Activated CD4-positive, alpha-beta T cell treated with anti-CD3 and anti-CD28 coated beads, Interleukin-2, amount 50 U/mL, for 16 hours (primary cell): ENCODE results near the gene DCP2.

Experiments
- DNase-seq: peaks from one replicate; pipeline ENCODE4 v3.0.0-alpha.2; 2020

The DCP2 gene

GRCh38 chr5:113047733-113048652, 71.4 kb downstream of the DCP2 start:
- DNase-seq, result no peak

DNA sequence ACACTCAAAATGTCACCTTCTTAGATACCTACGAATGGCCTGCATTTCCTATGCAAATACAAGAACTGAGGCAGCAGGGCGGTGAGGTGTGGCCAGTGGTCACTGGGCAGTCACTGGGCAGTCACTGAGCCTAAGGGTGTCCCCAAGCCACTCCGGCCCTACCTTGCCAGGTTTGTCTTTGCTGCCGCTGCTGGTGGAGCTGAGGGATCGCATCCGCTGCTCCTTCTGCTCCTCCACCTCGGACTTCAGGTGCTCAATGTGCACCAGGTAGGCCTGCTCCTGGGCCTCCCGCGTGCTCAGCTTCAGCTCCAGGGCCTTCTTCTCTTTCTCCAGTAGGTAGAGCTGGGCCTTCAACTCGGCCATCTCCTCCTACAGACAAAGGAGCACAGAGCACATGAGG, 72.3 kb downstream of the DCP2 start:
- no peak for DNase-seq

GRCh38 chr5:113050721-113051382, 74.3 kb downstream of the DCP2 start:
- peak; percentile 83 for DNase-seq

DNA sequence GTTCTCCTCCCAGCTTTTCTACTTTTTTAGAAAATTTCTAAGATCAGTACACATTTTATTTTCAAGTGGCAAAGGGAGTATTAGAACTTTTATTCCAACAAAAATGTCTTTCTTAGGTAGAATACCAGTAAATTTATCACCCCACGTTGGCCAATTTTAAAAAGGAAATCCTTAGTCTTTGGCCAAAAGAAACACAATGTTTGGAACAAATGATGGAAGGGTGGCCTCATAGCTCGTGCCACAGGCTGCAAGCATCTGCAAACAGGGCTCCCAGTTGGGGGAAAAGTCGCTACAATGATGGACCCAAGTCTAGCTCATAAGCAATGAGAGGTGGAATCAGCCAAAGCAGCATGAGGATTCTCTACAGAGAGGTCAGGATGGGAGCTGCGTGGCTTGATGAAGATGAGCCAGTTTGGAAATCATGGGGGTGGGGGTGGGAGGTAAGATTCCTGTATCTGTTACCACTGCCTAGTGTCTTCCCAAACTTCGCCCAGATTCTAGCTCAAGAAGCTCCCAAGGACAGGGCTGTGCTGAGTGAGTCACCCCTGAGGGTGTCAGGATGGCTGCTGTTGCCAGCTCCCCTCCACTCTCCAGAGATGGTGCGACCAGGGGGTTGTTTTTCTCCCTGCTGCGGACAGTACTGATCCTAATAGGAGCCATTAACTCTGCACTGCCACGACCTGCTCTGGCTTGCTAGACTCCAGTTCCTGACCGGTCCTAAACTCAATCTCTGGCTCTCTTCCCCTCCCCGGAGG, 75.6 kb downstream of the DCP2 start:
- DNase-seq, result no peak

DNA sequence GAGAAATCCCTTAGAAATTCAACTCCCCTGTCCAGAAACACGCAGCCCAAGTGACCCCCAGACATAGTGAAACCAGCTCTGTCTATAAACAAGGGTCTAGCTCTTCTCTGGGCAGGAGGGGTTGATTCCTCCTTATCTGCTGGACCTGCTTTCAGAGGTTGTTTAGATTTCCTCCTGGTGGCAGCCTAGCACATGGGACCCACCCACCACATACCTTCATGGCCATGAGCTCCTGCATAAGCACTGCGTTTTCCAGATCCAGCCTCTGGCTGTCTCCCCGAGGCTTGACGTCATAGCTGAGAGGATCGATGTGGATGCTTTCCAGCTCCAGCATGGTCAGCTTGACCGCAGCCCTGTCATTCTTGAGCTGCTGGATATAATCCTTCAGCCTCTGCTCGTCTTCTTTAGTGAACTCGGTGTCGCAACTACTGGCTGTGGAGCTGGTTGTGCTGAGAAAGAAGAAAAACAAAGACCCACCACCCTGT, 77.0 kb downstream of the DCP2 start:
- no peak for DNase-seq

GRCh38 chr5:113054899-113055298, 78.3 kb downstream of the DCP2 start:
- DNase-seq, result no peak

DNA sequence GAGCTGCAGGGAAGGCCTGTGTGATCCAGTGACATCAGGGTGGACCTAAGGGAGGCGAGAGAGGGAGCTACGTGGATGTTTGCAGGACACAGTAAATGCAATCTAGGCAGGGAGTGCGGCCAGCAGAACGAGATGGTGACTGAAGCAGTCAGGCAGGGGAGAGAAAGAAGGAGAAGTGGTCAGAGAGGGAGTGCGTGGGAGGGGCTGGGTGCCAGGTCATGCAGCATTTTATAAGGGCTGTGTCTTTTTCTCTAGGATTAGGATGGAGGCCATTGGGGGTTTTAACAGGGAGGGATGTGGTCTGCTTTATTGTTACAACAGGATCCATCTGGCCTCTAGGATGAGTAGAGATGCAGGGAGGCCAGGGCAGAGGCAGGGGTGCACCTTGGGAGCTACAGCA, 80.4 kb downstream of the DCP2 start:
- no peak for DNase-seq

DNA sequence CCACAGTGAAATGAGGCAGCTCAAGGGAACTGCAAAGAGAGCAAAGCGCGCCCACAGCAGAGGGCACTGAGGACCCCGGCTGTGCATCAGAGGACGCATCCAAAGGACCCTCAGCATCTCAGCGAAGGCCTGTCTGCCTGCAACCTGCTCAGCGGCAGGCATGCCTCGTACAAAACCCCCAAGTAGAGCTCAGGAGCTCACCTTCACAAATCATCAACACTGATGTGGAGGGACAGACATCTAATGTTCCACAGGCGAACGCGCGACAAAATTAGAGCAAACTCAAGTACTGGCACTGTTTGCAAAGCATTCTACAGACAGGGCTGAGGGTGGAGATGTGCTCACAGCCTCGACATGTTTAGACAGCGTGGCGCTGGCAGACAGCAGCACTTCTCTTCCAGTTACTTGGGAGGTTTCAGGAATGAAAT, 81.0 kb downstream of the DCP2 start:
- DNase-seq, result no peak

DNA sequence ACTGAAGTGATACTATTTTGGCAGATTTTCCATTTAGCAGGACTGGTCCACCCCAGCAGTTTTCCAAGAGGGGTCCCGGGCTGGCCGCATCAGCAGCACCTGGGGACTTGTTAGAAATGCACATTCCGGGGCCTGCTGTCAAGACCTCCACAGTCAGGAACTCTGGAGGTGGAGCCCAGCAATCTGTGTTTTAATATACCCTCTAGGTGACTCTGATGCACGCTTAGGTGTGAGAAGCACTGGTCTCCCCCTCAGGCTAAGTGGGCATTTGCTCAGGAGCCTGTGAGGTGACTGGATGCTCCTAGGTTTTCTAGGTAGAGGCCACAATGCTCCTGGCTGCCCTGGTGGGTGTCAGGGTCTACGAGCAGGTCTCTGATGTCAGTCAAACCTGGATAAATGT, 81.7 kb downstream of the DCP2 start:
- DNase-seq, result no peak

DNA sequence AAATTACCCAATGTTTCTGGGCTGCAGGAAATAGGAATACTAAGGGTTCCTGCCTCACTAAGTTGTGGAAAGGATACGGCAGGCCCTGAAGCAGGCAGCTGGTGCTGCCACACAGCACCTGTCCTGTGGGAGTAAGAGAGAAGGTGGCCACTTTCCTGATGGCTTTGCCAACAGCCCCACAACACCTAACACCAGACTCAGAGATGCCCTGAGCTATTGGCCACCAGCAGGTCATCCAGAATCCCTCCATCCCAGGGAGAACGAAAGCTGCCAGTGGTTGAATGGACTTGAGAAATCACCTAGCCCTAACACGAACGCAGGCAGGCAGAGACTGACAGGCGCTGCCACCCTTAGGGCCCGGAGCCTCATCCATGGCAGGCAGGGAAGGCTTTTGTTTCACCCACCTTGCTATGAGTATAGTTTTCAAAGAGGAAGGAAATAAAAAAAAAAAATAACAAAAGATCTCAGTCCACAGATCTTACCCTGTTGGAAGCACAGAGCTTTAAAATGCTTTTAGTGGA, 82.2 kb downstream of the DCP2 start:
- DNase-seq, result no peak

GRCh38 chr5:113059232-113060040, 82.8 kb downstream of the DCP2 start:
- DNase-seq, result no peak

GRCh38 chr5:113060408-113061025, 83.9 kb downstream of the DCP2 start:
- no peak for DNase-seq

- DNase-seq, result peak; percentile 75
These were observed 85.5 kb downstream of the DCP2 start for GRCh38 chr5:113061846-113062780.

GRCh38 chr5:113062869-113063508, 86.4 kb downstream of the DCP2 start:
- DNase-seq, result peak; percentile 76

GRCh38 chr5:113063927-113064326, 87.3 kb downstream of the DCP2 start:
- DNase-seq, result no peak

DNA sequence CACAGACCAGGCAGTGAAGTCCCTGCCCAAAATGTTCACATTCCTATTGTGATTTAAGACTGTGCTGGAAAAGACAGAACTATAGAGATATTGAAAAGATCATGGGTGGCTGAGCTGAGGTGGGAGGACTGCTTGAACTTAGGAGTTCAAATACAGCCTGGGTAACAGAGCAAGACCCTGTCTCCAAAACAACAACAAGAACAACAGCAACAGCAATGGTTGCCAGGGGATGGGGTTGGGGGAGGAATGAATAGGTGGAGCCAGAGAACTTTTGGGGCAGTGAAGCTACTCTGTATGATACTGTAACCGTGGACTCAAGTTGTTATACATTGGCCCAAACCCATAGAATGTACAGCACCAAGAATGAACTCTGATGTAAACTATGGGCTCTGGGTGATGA, 88.2 kb downstream of the DCP2 start:
- no peak for DNase-seq

GRCh38 chr5:113065626-113066025, 89.0 kb downstream of the DCP2 start:
- DNase-seq, result no peak

- no peak for DNase-seq
These were observed 91.2 kb downstream of the DCP2 start for GRCh38 chr5:113067635-113068344.

DNA sequence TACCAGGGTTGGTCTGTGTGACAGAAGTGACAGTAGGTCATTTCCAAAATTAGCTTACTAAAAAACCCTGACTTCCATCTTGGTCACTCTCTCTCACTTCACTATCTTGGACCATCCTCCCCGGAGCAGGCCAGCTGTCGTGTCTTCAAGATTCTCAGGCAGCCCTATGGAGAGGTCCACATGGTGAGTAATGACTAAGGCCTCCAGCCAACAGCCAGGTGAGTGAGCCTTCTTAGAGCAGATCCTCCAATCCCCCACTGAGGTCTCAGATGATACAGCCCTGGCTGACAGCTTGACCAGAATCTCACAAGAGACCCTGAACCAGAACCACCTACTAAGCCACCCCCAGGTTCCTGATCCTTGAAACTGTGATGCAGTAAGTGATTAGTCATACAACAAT, 92.0 kb downstream of the DCP2 start:
- no peak for DNase-seq
